Activated CD8-positive, alpha-beta memory T cell treated with anti-CD3 and anti-CD28 coated beads for 1 hour (primary cell): ENCODE measurements around the gene DDI2.
"Not testable (repeated sequence)": the region's sequence is repeated elsewhere in the genome, so short reads cannot be mapped to it uniquely, and the experiment has no call there.

ENCODE experiments used
- DNase-seq, 2 donors: peaks; one replicate each; pipeline ENCODE4 v3.0.0-alpha.2; 2020; ENCODE audit warnings: low read depth in 1 of 2; ENCODE audit errors: extremely low read depth in 1 of 2

Gene DDI2

GRCh38 chr1:15676688-15677661, 59.7 kb downstream of the DDI2 start:
- DNase-seq, result no peak

- no peak for DNase-seq
These were observed 61.3 kb downstream of the DDI2 start for GRCh38 chr1:15678578-15678977.

- DNase-seq, result no peak
These were observed 62.9 kb downstream of the DDI2 start for GRCh38 chr1:15680131-15680530.

GRCh38 chr1:15680561-15681348, 63.5 kb downstream of the DDI2 start:
- DNase-seq, result no peak

GRCh38 chr1:15681349-15682292, 64.4 kb downstream of the DDI2 start:
- DNase-seq, result no peak

GRCh38 chr1:15682936-15683341, 65.7 kb downstream of the DDI2 start:
- no peak for DNase-seq

- no peak for DNase-seq
These were observed 66.2 kb downstream of the DDI2 start for GRCh38 chr1:15683345-15684039.

- peak in 1 of 2 donors; percentile 38 for DNase-seq
These were observed 66.8 kb downstream of the DDI2 start, which contains the start of gene PLEKHM2 for GRCh38 chr1:15684042-15684461. Gene PLEKHM2 (plus strand): TSS chr1:15684320. CDS start chr1:15684559, 239 bp downstream.

GRCh38 chr1:15684468-15685291, 67.4 kb downstream of the DDI2 start:
- no peak for DNase-seq

- no peak for DNase-seq
These were observed 68.6 kb downstream of the DDI2 start for GRCh38 chr1:15685820-15686219.

- DNase-seq, result no peak
These were observed 70.2 kb downstream of the DDI2 start for GRCh38 chr1:15687446-15687845.

- DNase-seq, result no peak
These were observed 73.1 kb downstream of the DDI2 start for GRCh38 chr1:15690317-15690716.

- no peak for DNase-seq
These were observed 74.3 kb downstream of the DDI2 start for GRCh38 chr1:15691434-15692032.

- DNase-seq, result no peak
These were observed 74.9 kb downstream of the DDI2 start for GRCh38 chr1:15692121-15692682.

GRCh38 chr1:15693371-15693770, 76.1 kb downstream of the DDI2 start:
- no peak for DNase-seq

- DNase-seq, result no peak
These were observed 79.8 kb downstream of the DDI2 start for GRCh38 chr1:15696956-15697521.

GRCh38 chr1:15698201-15698600, 80.9 kb downstream of the DDI2 start:
- DNase-seq, result no peak

- DNase-seq, result not testable (repeated sequence)
These were observed 82.1 kb downstream of the DDI2 start for GRCh38 chr1:15699321-15699720.
